Measurements from ENCODE around the gene CNOT6. TPM values are rescaled to one million over a fixed set of nuclear protein-coding genes. Genes with fewer than 3 reads are reported as not detected.

The CNOT6 gene
- total and polyA plus RNA-seq, 4 donors: 1.4 to 25.0 (median 4.2) TPM

DNA sequence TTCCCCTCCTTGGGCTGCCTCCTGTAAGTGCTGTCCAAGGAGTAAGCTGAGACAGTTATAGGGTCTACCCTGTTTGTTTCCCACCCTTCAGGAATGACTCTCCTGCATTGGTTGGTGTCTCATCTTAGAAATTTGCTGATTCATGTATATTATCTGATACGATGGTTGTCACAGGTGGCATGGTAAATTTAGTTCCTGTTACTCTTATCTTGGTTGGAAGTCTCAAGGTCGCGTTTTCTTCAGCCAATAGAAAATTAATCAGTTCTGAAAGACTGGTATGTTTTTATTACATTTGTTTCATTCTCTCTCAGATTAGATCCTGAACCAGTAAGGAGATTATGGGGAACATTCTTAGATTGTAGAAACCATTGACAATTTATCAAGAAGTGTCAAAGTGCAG is 54.4 kb downstream of the CNOT6 start:
- 73% methylated on average over 3 of the region's 3 CpGs for WGBS
- H3K9me3 ChIP-seq (ENCODE audit: control insufficient read depth in 4 of 4, low read length in 3 of 4): no peaks in the 10 kb centered on the region
- no peak for TF ChIP-seq HNF4G (IDR thresholded peaks at IDR 0.05)
- TF ChIP-seq NR2F2 (IDR thresholded peaks at IDR 0.05): no peak
- no peak for TF ChIP-seq ZBTB33 (IDR thresholded peaks at IDR 0.05)
- TF ChIP-seq YY1 (IDR thresholded peaks at IDR 0.05): no peak
- no peak for TF ChIP-seq ATF3 (IDR thresholded peaks at IDR 0.05)
- TF ChIP-seq, protein P1, sequence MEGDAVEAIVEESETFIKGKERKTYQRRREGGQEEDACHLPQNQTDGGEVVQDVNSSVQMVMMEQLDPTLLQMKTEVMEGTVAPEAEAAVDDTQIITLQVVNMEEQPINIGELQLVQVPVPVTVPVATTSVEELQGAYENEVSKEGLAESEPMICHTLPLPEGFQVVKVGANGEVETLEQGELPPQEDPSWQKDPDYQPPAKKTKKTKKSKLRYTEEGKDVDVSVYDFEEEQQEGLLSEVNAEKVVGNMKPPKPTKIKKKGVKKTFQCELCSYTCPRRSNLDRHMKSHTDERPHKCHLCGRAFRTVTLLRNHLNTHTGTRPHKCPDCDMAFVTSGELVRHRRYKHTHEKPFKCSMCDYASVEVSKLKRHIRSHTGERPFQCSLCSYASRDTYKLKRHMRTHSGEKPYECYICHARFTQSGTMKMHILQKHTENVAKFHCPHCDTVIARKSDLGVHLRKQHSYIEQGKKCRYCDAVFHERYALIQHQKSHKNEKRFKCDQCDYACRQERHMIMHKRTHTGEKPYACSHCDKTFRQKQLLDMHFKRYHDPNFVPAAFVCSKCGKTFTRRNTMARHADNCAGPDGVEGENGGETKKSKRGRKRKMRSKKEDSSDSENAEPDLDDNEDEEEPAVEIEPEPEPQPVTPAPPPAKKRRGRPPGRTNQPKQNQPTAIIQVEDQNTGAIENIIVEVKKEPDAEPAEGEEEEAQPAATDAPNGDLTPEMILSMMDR (IDR thresholded peaks at IDR 0.05; ENCODE audit: low read depth, low read length, missing input control): no peak
- no peak for TF ChIP-seq TAF1 (conservative IDR thresholded peaks at IDR 0.05)
- TF ChIP-seq FOXA1 (IDR thresholded peaks at IDR 0.05): no peak
- no peak for TF ChIP-seq JUND (IDR thresholded peaks at IDR 0.05)
- TF ChIP-seq MAX (IDR thresholded peaks at IDR 0.05): no peak
- no peak for TF ChIP-seq GABPA (IDR thresholded peaks at IDR 0.05 in 1 of 2, conservative IDR thresholded peaks at IDR 0.05 in 1 of 2)
- no peak for TF ChIP-seq REST (IDR thresholded peaks at IDR 0.05)
- no peak for TF ChIP-seq SP1 (IDR thresholded peaks at IDR 0.05)
- no peaks in the 10 kb centered on the region for H3K27me3 ChIP-seq (ENCODE audit: control insufficient read depth in 4 of 4, insufficient read depth in 4 of 4, low read length in 3 of 4)
- H3K4me3 ChIP-seq (ENCODE audit: low read depth in 1 of 3, low read length in 3 of 3): no peak overlapping the region
- H3K36me3 ChIP-seq (ENCODE audit: control insufficient read depth in 4 of 4, insufficient read depth in 3 of 4, low read depth in 1 of 4, low read length in 3 of 4): peaks cover 0 to 14% (median 10%) of the 10 kb centered on the region in 4 donors
- H3K4me1 ChIP-seq (ENCODE audit: control insufficient read depth in 4 of 4, insufficient read depth in 4 of 4, low read length in 3 of 4): peaks cover 0 to 2% (median 0%) of the 10 kb centered on the region in 4 donors
- H3K9ac ChIP-seq (ENCODE audit: low read depth in 1 of 2, low read length in 2 of 2): no peak overlapping the region
- no peak for DNase-seq (ENCODE audit: low spot score)
- no peak overlapping the region for H3K27ac ChIP-seq (ENCODE audit: low read depth in 1 of 2, low read length in 2 of 2)

DNA sequence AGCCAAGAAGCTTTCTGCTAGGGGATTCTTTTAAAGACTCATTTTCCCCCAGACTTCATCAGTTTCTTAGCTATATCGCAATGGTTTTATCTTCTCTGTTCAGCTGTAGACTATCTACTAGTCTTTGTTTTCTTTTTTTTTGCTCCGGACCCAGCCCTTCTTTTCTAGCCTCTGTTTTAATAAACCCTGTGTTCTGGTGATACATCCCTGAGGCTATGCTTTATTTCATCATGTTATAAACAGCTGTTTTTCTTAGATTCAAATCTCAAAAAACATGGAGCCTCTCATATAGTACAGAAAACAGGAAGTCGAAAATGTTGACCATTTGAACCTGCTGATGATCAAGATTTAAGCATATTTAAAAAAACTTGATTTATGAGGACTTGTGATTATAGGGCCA is 59.4 kb downstream of the CNOT6 start:
- Histone ChIP-seq H3K9ac (ENCODE audit: low read depth in 1 of 2, low read length in 2 of 2) (no peak overlapping the region), H3K4me3 (ENCODE audit: low read depth in 1 of 3, low read length in 3 of 3) (no peak overlapping the region), H3K4me1 (ENCODE audit: control insufficient read depth in 4 of 4, insufficient read depth in 4 of 4, low read length in 3 of 4) (no peaks in the 10 kb centered on the region), H3K36me3 (ENCODE audit: control insufficient read depth in 4 of 4, insufficient read depth in 3 of 4, low read depth in 1 of 4, low read length in 3 of 4) (peaks cover 1 to 31% (median 18%) of the 10 kb centered on the region in 4 donors), H3K9me3 (ENCODE audit: control insufficient read depth in 4 of 4, low read length in 3 of 4) (no peaks in the 10 kb centered on the region), H3K27me3 (ENCODE audit: control insufficient read depth in 4 of 4, insufficient read depth in 4 of 4, low read length in 3 of 4) (no peaks in the 10 kb centered on the region), H3K27ac (ENCODE audit: low read depth in 1 of 2, low read length in 2 of 2) (no peak overlapping the region)
- TF ChIP-seq, protein P1 (IDR thresholded peaks at IDR 0.05; ENCODE audit: low read depth, low read length, missing input control): no peak
- TF ChIP-seq JUND (IDR thresholded peaks at IDR 0.05) (no peak), HNF4A (conservative IDR thresholded peaks at IDR 0.05) (no peak), MAX (IDR thresholded peaks at IDR 0.05) (no peak), FOXA2 (IDR thresholded peaks at IDR 0.05) (no peak), ATF3 (IDR thresholded peaks at IDR 0.05) (no peak), GABPA (IDR thresholded peaks at IDR 0.05 in 1 of 2, conservative IDR thresholded peaks at IDR 0.05 in 1 of 2) (no peak), ZBTB33 (IDR thresholded peaks at IDR 0.05) (no peak), NR2F2 (IDR thresholded peaks at IDR 0.05) (no peak), YY1 (IDR thresholded peaks at IDR 0.05) (no peak)
- DNase-seq (ENCODE audit: low spot score): no peak
- WGBS: 97% methylated on average over 3 of the region's 3 CpGs
